NK-92 treated with Interleukin-12 subunit alpha and Interleukin-12 subunit beta, amount 100 ng/mL, for 24 hours (cell line): ENCODE results near the gene ADAMTS19.

Experiments
- DNase-seq: peaks from one replicate; lab custom pipeline; 2025; lab: John Stamatoyannopoulos, UW

ADAMTS19 gene

DNA sequence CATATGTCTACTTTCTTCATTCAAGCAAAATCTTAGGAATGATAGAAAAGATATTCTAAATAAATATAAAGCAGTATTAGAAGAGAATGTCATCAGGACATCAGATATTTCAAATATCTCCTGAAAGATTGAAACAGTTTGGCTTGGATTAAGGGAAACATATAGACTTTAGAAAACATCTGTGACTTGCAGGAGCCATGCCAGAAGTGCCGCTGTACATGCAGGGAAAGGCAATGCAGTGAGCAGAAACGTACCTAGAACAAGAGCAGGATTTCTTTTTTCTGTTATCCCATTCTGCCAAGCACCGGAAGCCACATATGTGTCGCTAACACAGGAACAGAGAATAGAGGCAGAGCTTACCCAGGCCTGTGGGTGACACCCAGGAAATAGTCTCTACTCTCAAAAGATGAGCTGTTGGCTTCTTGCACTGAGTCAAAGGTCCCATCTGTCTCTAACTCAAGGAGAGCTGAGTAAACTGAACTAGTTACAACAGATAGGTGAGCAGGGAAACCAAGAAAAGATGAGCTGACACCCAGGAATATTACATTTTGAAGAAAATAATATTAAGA is 5.8 kb downstream of the ADAMTS19 start:
- DNase-seq = no peak

GRCh38 chr5:129474544-129474943 is 14.4 kb downstream of the ADAMTS19 start:
- no peak for DNase-seq

DNA sequence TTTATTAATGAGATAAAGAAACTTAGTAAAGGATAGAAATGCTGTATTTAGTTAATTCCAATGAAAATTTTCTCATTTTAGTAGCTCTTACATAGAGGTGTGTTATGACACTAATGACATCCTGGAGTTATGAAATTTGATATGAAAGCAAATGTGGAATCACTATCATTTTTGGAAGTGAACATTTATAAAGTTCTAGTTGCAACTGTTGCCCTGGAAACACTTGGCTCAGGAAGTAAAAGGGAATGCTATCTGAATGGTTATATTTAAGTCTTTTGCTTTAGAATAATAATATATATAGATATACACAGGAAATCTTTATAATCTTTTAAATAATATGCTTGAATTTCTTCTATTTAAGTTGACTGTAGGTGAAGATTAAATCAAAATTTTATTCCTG is 16.7 kb downstream of the ADAMTS19 start:
- no peak for DNase-seq

DNA sequence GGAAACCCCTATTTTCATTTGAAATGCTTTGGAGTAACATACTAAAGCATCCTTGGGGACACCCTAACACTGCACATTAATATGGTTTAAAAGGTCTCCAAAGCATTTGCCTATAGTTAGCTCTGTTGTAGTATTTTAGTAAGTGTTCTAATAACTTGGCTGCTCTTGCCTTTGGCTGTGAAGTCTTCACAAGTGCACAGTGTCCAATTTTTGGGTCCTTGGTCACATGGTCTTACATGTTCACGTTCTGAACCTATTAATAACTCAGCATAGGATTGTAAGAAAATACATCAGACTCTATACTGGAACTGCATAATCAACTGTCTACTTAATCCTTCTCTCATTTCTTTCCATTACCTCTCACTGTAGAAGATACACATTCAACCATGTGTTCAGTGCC is 17.4 kb downstream of the ADAMTS19 start:
- DNase-seq = no peak

DNA sequence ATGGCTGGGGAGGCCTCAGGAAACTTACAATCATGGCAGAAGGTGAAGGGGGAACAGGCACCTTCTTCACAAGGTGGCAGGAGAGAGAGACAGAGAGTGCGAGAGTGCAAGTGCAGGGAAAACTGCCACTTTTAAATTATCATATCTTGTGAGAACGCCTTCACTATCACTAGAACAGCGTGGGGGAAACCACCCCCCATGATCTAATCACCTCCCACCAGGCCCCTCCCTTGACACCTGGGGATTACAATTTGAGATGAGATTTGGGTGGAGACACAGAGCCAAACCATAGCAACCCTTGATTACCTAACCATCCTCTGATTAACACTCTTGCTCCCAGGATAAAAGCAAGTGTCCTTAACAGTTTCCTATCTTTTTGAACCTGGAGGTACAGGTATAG is 21.1 kb downstream of the ADAMTS19 start:
- DNase-seq = no peak

DNA sequence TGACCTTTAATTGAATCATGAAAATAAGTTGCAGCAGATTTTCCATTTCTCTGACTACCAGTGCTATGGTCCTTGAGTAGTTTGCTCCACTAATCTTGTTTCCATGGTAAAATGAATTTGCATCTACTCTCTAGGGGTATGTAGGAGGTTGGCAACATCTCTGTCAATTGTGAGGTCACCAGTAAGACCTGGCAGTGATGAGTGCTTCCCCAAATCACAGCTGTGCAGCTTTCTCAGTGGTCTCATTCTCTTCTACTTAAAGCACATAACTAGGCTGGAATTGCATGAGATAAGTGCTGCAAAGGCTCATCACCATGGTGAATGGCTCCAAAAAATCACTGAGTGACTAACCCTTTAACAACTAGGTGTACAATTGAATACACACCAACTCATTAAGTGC is 36.3 kb downstream of the ADAMTS19 start:
- DNase-seq = no peak

DNA sequence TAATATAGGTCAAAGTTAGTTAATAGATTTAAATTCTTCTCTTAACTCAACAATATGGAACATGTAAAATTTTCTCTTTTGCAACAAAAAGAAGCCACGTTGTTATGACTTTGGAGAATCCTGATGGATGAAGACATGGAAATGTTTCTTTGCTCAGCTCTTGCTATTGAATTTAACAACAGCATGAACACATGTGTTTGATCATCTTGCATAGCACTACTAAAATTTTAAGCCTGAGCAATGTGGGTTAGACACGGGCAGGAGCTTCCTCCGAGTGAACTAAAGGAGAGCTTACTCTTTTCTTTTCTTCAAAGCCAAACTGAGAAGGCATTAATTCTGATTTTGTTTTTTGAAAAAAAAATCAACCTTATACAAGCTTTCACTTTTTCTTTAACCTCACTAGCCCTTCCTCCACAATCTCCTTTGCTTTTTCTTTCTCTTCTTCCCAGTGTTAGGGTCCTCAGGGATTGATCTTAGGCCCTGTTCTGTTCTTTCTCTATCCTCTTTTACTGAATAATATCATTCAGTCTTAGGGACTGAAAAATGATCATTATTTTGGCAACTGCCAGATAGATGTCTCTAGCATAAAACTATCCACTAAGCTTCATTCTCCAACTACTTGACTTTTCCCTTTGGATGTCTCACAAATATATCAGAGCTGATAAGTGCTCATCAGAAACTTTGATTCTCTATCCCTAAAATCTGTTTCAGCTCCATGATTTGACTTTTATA is 36.9 kb downstream of the ADAMTS19 start:
- DNase-seq = no peak

- no peak for DNase-seq
Observed at GRCh38 chr5:129499208-129499852, 39.2 kb downstream of the ADAMTS19 start.

- DNase-seq = no peak
Observed at GRCh38 chr5:129500101-129500500, 40.0 kb downstream of the ADAMTS19 start.

- DNase-seq = no peak
Observed at GRCh38 chr5:129506086-129506485, 46.0 kb downstream of the ADAMTS19 start.

DNA sequence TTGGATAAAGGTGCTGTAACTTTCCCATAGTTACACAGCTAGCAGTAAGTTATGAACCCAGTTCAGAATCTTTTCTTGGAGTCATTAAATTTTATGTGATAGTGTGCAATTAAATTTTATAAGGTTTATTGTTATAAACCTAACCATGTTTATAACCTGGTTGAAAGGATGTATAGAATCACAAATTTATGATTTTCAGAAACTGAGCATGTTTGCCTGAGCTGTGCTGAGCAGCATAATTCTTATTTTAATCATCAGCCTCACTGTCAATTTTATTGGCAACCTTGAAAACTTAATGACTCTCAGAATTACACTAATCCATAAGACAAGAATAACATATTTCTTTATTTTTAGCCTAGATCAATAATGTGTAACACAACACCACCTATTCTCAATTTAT is 46.9 kb downstream of the ADAMTS19 start:
- DNase-seq = no peak

DNA sequence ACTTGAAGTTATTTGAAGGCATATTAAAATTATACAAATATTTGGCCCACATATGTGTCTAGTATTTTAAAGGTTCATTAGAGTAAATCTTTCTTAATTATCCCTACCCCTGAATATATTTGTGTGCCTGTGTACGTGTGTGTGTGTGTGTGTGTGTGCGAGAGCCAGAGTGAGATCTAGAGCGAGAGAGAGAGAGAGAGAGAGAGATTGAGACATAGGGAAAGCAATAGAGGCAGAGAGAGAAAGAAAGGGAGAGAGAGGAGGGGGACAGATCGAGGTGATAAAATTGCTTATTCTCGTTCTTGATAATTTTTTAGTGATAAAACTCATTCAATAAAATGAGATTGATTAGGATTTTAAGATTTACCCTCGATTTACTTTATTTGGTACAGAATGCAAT is 47.4 kb downstream of the ADAMTS19 start:
- no peak for DNase-seq

- no peak for DNase-seq
Observed at GRCh38 chr5:129508606-129509005, 48.5 kb downstream of the ADAMTS19 start.

DNA sequence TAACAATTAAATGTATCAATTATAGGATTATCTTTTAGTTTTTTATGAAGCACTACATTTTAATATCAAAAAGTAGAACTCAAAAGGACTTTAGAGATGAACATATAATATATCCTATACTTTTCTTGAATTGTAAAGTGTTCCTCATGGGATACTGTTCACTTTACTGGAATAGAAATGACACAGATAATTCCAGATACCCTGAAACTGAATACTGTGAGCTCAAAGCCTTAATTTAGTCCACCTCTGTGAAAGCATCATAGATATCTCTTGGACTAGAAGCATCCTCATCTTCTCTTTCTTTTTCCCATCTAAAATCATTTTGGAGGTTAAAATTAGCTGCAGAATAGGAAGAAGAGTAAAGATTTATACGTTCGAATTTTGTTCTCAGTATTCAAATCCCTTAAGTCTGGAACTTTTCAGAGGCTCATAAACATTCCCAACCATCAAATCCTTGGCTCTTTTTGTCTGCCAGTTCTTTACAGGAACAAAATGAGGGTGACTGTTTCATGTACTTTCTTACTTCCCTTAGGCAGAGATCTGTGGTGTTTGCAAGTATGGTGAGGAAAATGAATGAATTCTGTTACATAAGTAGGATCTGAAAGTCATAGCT is 49.4 kb downstream of the ADAMTS19 start:
- no peak for DNase-seq

- DNase-seq = no peak
Observed at GRCh38 chr5:129511291-129511690, 51.2 kb downstream of the ADAMTS19 start.

DNA sequence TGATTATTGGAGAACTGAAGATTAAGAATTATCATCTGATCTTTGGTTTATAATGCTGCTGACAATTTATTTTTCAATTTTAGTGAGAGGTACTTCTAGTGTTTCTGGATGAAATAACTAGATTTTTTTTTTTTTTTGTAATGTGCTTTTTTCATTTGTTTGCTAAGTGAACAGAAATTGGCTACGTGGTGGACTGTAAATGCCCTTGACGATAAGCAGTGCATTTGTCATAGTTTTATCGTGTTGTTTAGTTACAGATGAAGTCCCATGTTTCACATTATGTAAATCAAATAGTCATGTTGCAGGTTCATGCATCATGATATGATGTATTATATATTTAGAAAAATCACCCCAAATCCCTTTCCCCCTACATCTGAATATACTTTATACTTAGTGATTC is 81.0 kb downstream of the ADAMTS19 start:
- no peak for DNase-seq

GRCh38 chr5:129541648-129542251 is 81.7 kb downstream of the ADAMTS19 start:
- DNase-seq = no peak

GRCh38 chr5:129547137-129547536 is 87.0 kb downstream of the ADAMTS19 start:
- no peak for DNase-seq

DNA sequence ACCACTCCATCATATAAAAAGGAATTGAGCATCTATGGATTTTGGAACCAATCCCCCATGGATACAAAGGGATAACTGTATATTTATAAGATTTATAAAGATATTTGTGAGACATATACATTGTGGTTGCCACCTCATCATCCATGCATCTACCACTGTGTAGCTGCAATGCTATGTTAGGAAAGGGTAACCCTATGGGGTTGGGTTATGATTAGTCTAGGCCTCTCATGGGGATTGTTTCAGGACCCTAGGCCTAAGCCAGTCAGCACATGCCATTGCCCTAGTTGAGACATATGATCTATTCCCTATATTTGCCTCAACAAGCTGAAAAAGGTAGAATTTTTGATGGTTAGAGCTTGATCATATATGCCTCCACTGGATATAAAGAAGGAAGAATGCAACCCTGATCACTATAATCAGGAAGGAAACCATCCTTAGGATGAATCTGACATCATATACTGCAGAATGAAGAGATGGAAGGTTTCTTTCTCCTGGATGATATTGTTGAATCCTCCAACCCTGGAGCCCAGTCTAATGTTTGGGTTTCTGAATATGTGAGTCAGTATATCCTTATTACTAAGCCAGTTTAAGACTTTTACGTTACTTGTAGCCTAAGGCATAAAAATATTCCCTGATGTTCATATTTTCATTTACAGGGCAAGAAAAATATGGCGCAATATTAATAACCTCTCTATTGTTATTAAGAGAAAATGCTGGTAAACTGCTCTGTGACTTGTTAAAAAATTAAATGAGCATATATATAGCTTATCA is 94.2 kb downstream of the ADAMTS19 start:
- DNase-seq = no peak

DNA sequence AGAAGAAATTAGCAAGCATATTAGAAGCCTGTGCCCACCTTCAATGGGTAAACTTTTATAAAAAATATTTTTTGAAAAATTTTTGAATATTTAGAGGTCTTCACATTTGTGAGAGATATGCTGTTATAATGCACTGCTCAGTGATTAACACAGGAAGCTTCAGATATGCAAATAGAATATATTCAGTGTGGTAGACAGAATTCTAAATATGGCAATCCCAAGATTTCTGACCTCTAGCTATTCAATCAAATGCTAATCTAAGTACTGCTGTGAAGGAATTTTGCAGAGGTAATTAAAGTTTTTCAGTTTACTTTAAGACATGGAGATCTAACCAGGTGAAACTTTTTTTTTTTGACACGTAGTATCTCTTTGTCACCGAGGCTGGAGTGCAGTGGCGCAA is 103.5 kb downstream of the ADAMTS19 start:
- no peak for DNase-seq

DNA sequence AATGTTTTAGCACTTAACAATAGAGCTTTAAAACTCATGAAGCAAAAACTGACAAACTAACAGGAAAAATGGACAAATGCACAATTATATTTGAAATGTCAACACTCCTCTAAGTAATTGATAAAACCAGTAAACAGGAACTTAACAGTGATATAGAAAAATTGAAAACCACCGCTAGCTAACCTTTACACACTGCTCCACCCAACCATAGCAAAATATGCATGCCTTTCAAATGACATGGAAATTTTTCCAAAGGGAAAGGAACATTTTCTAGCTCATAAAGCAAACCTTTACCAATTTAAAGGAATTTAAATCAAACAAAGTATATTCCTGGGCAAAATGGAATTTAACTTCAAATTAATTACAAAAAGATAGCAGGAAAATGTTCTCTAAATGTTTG is 109.2 kb downstream of the ADAMTS19 start:
- no peak for DNase-seq

GRCh38 chr5:129572060-129572459 is 112.0 kb downstream of the ADAMTS19 start:
- no peak for DNase-seq
